Measurements from ENCODE around the gene FGF7.

GRCh38 chr15:49421991-49422390, 1.1 kb upstream of the FGF7 start:
- TF ChIP-seq CREB5 (CRISPR knock-in tag; IDR thresholded peaks at IDR 0.05; ENCODE audit: low read depth) (no peak), ZNF8 (CRISPR knock-in tag; IDR thresholded peaks at IDR 0.05) (0 out of 2 replicates have a peak, but pooled peaks have one; percentile 12), CSDC2 (CRISPR knock-in tag; IDR thresholded peaks at IDR 0.05) (no peak), ARNTL (CRISPR knock-in tag; IDR thresholded peaks at IDR 0.05; ENCODE audit: borderline replicate concordance, low read depth) (no peak), CSRNP3 (CRISPR knock-in tag; IDR thresholded peaks at IDR 0.05) (no peak), BACH2 (CRISPR knock-in tag; IDR thresholded peaks at IDR 0.05; ENCODE audit: borderline replicate concordance) (no peak), GLIS3 (CRISPR knock-in tag; IDR thresholded peaks at IDR 0.05) (no peak), ESRRG (CRISPR knock-in tag; IDR thresholded peaks at IDR 0.05) (no peak), PATZ1 (CRISPR knock-in tag; IDR thresholded peaks at IDR 0.05; ENCODE audit: borderline replicate concordance) (no peak), ZFP3 (CRISPR knock-in tag; IDR thresholded peaks at IDR 0.05) (no peak), TOX (CRISPR knock-in tag; IDR thresholded peaks at IDR 0.05; ENCODE audit: borderline replicate concordance) (no peak), ZFP30 (CRISPR knock-in tag; IDR thresholded peaks at IDR 0.05) (no peak)

Data from SK-N-SH treated with all-trans-retinoic acid at 6 μM for 48 hours (cell line).